Transverse colon (tissue), 4 donors: Measurements from ENCODE around the gene UHRF2. TPM values are rescaled to one million over a fixed set of nuclear protein-coding genes. Genes with fewer than 3 reads are reported as not detected.

Source experiments
- DNase-seq: peaks from one replicate; pipeline ENCODE4 v3.0.0-alpha.2; 2019
- H3K27ac ChIP-seq, 4 donors: fragments of 200-600 bp; sonication (generic); 2 replicates each; pipeline ENCODE4 v1.5.1; 2016 to 2018; ENCODE audit warnings: inconsistent platforms in 4 of 4
- H3K27me3 ChIP-seq: fragments of 200-600 bp; sonication (generic); 2 replicates; pipeline ENCODE4 v1.5.1; 2017; ENCODE audit warnings: inconsistent platforms
- H3K36me3 ChIP-seq, 4 donors: fragments of 200-600 bp; sonication (generic); 2 replicates each; pipeline ENCODE4 v1.5.1; 2017 to 2019; ENCODE audit warnings: inconsistent platforms in 4 of 4
- H3K4me1 ChIP-seq, 4 donors: fragments of 200-600 bp; sonication (generic); 2 replicates each; pipeline ENCODE4 v1.5.1; 2017 to 2020; ENCODE audit warnings: inconsistent platforms in 4 of 4
- H3K4me3 ChIP-seq, 4 donors: fragments of 200-600 bp; sonication (generic); 1 replicate in 1 of 4; 2 replicates in 3 of 4; pipeline versions ENCODE4 v1.5.1 to v1.6.1; 2017 to 2019; ENCODE audit warnings: inconsistent platforms in 4 of 4
- H3K9me3 ChIP-seq, 2 donors: fragments of 200-600 bp; sonication (generic); 2 replicates each; pipeline ENCODE4 v1.5.1; 2017 to 2019; ENCODE audit warnings: inconsistent platforms in 2 of 2
- EP300 ChIP-seq: sonication (generic); formaldehyde crosslinking; IDR thresholded peaks from one replicate; pipeline ENCODE4 v1.6.1; 2017; ENCODE audit warnings: antibody characterized with exemption, low read depth
- POLR2A ChIP-seq: fragments of 450-650 bp; IDR thresholded peaks from one replicate; pipeline ENCODE4 v1.6.1; 2016; ENCODE audit warnings: antibody characterized with exemption, mild to moderate bottlenecking, moderate library complexity
- POLR2AphosphoS5 ChIP-seq, 3 donors: sonication (generic); formaldehyde crosslinking; IDR thresholded peaks; one replicate each; pipeline ENCODE4 v1.6.1; 2016; ENCODE audit warnings: antibody characterized with exemption in 3 of 3
- WGBS, 2 donors: methylation state at CpG; one replicate each; pipeline ENCODE4 v1.1.5; 2018; ENCODE audit warnings: low coverage in 1 of 2; 5-methylcytosine and 5-hydroxymethylcytosine counted together
- in situ Hi-C, 4 donors: fragments of 200-750 bp; cut with MboI; loops; one replicate each; pipeline versions ENCODE4 v1.15.0 to v1.15.1; 2017; ENCODE audit warnings: low sequenced_read_pairs in 3 of 4, low pct_ligation_motif_present in 1 of 4, low pct_unique_long_range_greater_than_20kb in 1 of 4
- intact Hi-C: fragments of 100-400 bp; cut with DNase I; formaldehyde crosslinking; loops from one replicate; pipeline ENCODE4 v1.15.1; 2023; ENCODE audit warnings: low total_unique reads
- total RNA-seq, 4 donors: library from RNA; depleted of rRNA; stranded (reverse); fragments of >200 nt; gene quantifications; one replicate each; pipeline ENCODE4 v1.1.0, GENCODE V29; 2016
- TF ChIP-seq, protein P1 (sequence below), 5 experiments: fragments of 200-600 bp in 3 of 5; fragments of 450-650 bp in 2 of 5; sonication (generic) in 3 of 5; IDR thresholded peaks; 1 replicate in 2 of 5; 2 replicates in 3 of 5; pipeline ENCODE4 v1.5.1; 2016 to 2017; ENCODE audit warnings: antibody characterized with exemption in 5 of 5, inconsistent platforms in 3 of 5, mild to moderate bottlenecking in 2 of 5, moderate library complexity in 1 of 5

Gene UHRF2
- total RNA-seq, 4 donors from 2014 or later = 40.8 to 64.0 (median 51.4) TPM

DNA sequence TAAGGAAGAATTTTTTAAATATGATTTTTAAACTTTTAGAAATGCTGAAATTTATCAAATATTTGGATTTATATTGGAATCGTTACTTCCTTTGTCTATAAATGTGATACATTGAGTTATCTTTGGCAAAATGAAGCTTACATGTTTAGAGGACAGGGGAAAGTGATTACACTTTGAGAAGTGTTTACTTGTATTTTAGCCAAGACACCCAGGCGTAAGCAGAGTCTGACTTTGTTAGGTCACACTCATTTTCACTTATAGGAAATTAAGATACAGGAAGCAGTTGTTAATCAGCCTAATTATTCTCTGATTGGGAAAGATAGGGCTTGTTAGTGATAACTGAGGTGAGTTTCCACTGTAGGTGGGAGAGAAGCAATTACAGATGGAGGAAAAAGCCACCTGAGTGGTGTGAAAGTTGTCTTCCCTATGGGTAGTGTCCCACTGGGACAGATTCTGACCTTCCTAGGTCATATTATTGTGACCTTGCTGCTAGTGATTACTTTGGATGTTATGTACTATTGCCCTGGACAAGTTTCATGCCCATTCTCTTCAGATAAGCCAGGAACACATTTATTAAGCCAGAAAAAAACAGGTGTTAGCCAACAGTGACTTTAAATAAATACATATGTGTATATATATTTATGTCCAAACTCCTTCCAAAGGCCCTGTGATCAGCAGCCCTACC lies 88.7 kb downstream of the UHRF2 start:
- TF ChIP-seq POLR2AphosphoS5 (IDR thresholded peaks at IDR 0.05) = no peak
- no peak for TF ChIP-seq POLR2A
- TF ChIP-seq EP300 = no peak
- TF ChIP-seq, protein P1, sequence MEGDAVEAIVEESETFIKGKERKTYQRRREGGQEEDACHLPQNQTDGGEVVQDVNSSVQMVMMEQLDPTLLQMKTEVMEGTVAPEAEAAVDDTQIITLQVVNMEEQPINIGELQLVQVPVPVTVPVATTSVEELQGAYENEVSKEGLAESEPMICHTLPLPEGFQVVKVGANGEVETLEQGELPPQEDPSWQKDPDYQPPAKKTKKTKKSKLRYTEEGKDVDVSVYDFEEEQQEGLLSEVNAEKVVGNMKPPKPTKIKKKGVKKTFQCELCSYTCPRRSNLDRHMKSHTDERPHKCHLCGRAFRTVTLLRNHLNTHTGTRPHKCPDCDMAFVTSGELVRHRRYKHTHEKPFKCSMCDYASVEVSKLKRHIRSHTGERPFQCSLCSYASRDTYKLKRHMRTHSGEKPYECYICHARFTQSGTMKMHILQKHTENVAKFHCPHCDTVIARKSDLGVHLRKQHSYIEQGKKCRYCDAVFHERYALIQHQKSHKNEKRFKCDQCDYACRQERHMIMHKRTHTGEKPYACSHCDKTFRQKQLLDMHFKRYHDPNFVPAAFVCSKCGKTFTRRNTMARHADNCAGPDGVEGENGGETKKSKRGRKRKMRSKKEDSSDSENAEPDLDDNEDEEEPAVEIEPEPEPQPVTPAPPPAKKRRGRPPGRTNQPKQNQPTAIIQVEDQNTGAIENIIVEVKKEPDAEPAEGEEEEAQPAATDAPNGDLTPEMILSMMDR (IDR thresholded peaks at IDR 0.05) = no peak
- H3K27ac ChIP-seq = no peak overlapping the region
- DNase-seq = no peak
- H3K36me3 ChIP-seq = peaks cover 0 to 58% (median 22%) of the 10 kb centered on the region in 4 donors
- intact Hi-C loops (no loop called here), in situ Hi-C loops (no loop called here)
- H3K4me1 ChIP-seq = no peaks in the 10 kb centered on the region
- no peak overlapping the region for H3K4me3 ChIP-seq
- H3K9me3 ChIP-seq = no peaks in the 10 kb centered on the region
- H3K27me3 ChIP-seq = no peaks in the 10 kb centered on the region
- WGBS, 2 donors = 77% methylated on average over 2 of the region's 2 CpGs

DNA sequence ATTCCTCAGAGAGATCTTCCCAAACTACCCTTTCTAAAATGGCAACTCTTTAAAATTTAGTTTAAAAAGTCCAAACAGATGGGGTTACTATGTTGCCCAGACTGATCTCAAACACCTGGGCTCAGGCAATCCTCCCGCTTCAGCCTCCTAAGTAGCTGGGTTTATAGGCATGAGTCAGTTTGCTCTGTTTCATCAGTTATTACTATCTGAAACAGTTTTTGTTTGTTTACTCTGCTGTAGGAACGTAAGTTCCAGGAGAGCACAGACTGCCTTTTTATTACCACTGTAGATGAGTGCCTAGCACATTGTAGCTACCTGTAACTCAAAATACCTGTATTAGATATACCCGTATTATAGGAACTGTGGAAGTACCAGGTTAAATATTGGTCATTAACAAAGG lies 89.4 kb downstream of the UHRF2 start:
- no peaks in the 10 kb centered on the region for H3K27me3 ChIP-seq
- H3K36me3 ChIP-seq = peaks cover 0 to 51% (median 19%) of the 10 kb centered on the region in 4 donors
- DNase-seq = no peak
- intact Hi-C loops (no loop called here), in situ Hi-C loops (no loop called here)
- H3K27ac ChIP-seq = no peak overlapping the region
- no peaks in the 10 kb centered on the region for H3K4me1 ChIP-seq
- WGBS, 2 donors = 68 to 83% methylated on average over 3 of the region's 3 CpGs
- no peaks in the 10 kb centered on the region for H3K9me3 ChIP-seq
- TF ChIP-seq POLR2AphosphoS5 (IDR thresholded peaks at IDR 0.05) = no peak
- no peak overlapping the region for H3K4me3 ChIP-seq

DNA sequence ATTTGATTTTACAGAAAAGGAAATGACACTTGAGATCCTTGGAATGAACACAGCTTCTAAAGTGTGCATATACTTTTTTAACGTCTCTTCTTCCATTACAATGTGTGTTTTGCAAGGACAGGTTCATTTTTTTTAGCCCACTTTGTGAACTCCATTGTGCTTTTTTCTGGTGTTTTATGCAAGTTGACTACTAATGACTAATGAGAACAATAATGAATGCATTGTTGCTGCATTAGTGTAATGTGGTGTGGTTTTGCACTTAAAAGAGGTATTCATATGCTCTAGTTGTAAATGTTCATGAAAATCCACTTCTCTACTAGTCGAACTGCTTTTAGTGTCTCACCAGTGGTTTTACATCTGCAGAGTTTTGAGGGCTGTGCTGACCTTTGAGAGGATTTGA lies 93.6 kb downstream of the UHRF2 start:
- Histone ChIP-seq H3K27ac (no peak overlapping the region), H3K9me3 (no peaks in the 10 kb centered on the region), H3K27me3 (no peaks in the 10 kb centered on the region), H3K36me3 (peaks cover 0 to 24% (median 6%) of the 10 kb centered on the region in 4 donors), H3K4me3 (no peak overlapping the region), H3K4me1 (no peaks in the 10 kb centered on the region)
- intact Hi-C loops = no loop called here
- TF ChIP-seq, protein P1 (IDR thresholded peaks at IDR 0.05) = no peak
- TF ChIP-seq POLR2A = no peak
- no peak for TF ChIP-seq POLR2AphosphoS5 (IDR thresholded peaks at IDR 0.05)
- 66 to 76% methylated on average over 2 of the region's 2 CpGs for WGBS, 2 donors
- in situ Hi-C loops = no loop called here
- no peak for DNase-seq

DNA sequence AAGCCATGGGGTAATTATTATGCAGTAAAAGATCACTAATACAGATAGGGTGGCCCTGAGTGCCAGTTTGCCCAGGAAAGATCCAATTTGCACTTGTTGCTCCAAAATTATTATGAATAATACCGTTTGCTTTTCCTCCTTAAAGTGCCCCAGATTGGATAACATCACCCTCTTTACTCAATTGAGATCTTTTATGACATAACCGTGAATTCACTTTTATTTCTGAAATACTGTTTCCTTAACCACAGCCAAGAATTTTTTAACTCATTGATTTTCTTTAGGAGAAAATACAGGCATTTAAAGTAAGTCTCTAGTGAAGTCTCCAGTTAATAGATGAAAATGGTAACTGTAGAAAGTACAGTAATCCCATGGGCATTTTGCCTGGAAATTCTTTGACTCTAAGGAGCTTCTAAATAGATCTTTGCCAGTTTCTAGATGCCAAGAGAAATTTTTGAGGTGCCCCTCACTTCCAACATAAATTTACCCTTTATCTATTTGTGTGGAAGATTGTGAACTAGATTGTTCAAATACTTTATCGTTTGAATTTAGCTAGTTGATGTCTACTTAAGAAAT lies 99.2 kb downstream of the UHRF2 start:
- 66 to 67% methylated on average over 3 of the region's 3 CpGs for WGBS, 2 donors
- no peaks in the 10 kb centered on the region for H3K27me3 ChIP-seq
- H3K4me3 ChIP-seq = no peak overlapping the region
- no peaks in the 10 kb centered on the region for H3K4me1 ChIP-seq
- no peaks in the 10 kb centered on the region for H3K9me3 ChIP-seq
- no peak for DNase-seq
- no peak for TF ChIP-seq POLR2AphosphoS5 (IDR thresholded peaks at IDR 0.05)
- no peak for TF ChIP-seq EP300
- no peaks in the 10 kb centered on the region for H3K36me3 ChIP-seq
- in situ Hi-C loops = no loop called here
- intact Hi-C loops = no loop called here
- no peak overlapping the region for H3K27ac ChIP-seq

- no peaks in the 10 kb centered on the region for H3K36me3 ChIP-seq
- H3K27me3 ChIP-seq = no peaks in the 10 kb centered on the region
- DNase-seq = no peak
- no peak for TF ChIP-seq POLR2A
- no peak for TF ChIP-seq EP300
- TF ChIP-seq POLR2AphosphoS5 (IDR thresholded peaks at IDR 0.05) = no peak
- TF ChIP-seq, protein P1 (IDR thresholded peaks at IDR 0.05) = no peak
- peaks cover 7 to 14% of the 10 kb centered on the region in 2 donors for H3K9me3 ChIP-seq
- H3K27ac ChIP-seq = no peak overlapping the region
- in situ Hi-C loops = no loop called here
- 94 to 95% methylated on average over 4 of the region's 4 CpGs for WGBS, 2 donors
- H3K4me3 ChIP-seq = no peak overlapping the region
- intact Hi-C loops = loop anchor here (5.0 kb wide), 1 partner anchor 365 kb away; no protein-coding TSS in a partner anchor
- H3K4me1 ChIP-seq = no peaks in the 10 kb centered on the region
Observed at GRCh38 chr9:6522263-6522662, 109.3 kb downstream of the UHRF2 start.
